NCI-H1105 treated with DMSO at 0.1 percent for 48 hours (cell line): ENCODE data around the gene SUSD4.
"Not testable (repeated sequence)": the region's sequence is repeated elsewhere in the genome, so short reads cannot be mapped to it uniquely, and the experiment has no call there.

Experiments
- DNase-seq: peaks from one replicate; lab custom pipeline; 2025; lab: John Stamatoyannopoulos, UW

The SUSD4 gene

DNA sequence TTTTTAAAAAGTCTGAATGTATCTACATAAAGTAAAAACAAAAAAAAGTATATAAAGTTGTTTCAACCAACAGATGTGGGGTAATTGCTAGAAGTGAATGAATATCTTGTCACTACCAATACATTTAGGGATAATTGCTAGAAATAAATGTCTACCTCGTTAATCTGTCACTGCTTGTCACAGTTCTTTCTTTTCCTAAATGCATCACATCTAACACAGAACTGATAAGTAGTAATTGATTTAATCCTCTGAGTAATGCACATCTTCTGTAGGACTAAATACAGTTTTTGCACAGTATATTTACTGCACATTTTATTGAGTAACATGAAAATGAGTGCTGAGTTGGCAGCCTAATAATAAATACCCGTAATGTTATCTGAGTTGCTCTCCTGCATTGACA, 72.2 kb downstream of the SUSD4 start:
- no peak for DNase-seq

DNA sequence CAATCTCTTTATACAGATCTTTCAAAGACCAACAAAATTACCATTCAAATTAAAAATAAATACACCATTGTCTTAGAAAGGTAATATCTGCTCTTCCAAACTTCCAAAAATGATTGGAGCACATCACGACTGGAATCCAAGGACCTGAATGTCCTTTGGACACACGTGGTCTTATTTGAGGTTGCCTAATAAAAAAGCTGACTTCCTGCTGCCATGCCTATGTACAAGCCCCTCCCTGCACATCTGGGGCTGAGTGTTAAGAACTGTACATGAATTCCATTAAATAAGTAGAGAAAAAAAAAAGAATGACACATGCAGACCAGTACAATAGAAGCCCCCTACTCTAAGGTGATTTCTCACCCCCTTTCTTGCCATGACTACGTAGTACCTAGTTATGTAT, 73.6 kb downstream of the SUSD4 start:
- no peak for DNase-seq

DNA sequence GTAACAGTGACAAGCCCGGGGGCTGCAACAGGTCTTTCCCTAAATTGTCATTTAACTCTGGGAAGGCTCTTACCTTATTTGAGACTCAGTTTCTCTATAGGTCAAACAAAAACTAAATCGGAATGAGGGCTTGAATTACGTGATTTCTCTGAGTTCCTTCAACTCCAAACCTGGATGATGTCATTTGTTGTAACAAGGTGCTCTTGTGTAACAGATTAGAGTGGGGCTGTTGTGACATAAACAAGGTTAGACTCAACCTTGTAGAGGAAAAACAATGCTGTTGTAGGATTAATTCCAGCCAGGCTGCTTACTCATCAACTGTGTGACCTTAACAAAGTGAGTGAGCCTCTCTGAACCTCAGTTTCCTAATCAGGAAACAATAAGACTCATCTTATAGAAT, 74.4 kb downstream of the SUSD4 start:
- no peak for DNase-seq

DNA sequence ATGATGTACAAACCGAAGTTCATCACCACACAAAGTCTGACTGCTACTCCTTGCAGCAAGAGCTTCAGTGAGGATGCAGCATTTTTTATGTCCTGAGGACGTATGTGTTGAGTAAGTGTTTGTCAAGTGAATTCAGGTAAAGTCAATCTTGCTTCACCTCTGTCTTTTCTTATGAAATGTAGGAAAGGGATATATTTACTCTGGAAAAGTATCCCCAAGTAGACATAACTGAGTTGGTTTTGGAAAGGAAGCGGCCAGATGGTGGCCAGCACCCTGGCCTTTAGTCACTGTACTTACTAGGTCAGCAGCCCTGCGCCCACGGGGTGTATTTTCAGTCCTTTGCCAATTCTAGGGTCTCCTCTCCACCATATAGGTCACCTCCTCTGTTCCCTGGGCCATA, 75.2 kb downstream of the SUSD4 start:
- no peak for DNase-seq

DNA sequence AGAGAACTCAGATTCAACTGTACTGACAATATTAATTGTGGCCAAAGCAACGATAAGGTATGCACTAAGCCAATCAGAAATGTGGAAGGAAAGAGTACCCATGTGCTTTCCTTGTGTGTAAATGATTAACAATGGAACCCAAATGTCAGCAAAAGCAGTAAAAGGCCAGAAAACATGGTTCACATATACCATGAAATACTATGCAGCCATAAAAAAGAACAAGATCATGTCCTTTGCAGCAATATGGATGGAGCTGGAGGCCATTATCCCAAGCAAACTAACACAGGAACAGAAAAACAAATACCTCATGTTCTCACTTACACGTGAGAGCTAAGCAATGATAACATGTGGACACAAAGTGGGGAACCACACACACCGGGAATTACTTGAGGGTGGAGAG, 78.5 kb downstream of the SUSD4 start:
- DNase-seq: no peak

DNA sequence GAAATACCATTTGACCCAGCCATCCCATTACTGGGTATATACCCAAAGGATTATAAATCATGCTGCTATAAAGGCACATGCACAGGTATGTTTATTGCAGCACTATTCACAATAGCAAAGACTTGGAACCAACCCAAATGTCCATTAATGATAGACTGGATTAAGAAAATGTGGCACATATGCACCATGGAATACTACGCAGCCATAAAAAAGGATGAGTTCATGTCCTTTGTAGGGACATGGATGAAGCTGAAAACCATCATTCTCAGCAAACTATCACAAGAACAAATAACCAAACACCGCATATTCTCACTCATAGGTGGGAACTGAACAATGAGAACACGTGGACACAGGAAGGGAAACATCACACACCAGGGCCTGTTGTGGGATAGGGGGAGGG, 80.3 kb downstream of the SUSD4 start:
- DNase-seq: not testable (repeated sequence)

DNA sequence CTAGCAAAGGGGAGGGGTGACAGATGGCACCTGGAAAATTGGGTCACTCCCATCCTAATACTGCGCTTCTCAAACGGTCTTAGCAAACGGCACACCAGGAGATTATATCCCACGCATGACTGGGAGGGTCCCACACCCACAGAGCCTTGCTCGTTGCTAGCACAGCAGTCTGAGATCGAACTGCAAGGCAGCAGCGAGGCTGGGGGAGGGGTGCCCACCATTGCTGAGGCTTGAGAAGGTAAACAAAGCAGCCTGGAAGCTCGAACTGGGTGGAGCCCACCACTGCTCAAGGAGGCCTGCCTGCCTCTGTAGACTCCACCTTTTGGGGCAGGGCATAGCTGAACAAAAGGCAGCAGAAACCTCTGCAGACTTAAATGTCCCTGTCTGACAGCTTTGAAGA, 85.7 kb downstream of the SUSD4 start:
- DNase-seq: not testable (repeated sequence)

DNA sequence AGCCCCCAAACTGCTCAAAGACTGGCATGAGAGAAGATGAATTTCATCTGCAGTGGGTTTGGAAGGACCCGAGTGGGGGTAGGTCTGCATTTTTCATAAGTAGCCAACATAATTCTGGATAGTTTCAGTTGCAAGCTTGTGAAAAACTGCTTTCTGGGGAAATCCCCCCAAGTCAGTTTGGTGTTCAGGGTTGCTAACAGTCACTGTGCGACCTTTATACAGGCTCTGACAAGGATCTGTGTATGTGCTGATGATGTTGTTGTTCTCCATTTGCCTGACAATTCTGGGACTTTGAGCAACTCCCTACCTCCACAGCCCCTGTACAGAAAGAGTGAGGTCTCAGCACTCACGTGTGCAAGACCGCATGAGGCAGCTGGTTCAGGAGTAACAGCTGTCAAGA, 87.9 kb downstream of the SUSD4 start:
- DNase-seq: no peak

DNA sequence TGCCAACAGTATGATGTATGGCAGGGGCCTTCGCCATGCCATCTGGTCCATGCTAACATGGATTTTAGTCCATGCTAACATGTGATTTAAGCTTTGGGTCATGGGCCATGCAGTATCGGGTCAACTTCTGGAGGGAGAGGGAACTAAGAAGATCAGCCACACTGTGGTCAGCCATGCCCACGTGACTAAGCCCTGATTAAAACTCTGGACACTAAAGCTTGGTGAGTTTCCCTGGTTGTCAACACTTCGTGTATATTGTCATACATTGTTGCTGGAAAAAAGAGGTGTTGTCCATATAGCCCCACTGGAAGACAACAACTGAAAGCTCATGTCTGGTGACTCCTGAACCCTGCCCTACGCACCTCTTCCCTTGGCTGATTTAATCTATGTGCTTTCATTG, 90.5 kb downstream of the SUSD4 start:
- no peak for DNase-seq

DNA sequence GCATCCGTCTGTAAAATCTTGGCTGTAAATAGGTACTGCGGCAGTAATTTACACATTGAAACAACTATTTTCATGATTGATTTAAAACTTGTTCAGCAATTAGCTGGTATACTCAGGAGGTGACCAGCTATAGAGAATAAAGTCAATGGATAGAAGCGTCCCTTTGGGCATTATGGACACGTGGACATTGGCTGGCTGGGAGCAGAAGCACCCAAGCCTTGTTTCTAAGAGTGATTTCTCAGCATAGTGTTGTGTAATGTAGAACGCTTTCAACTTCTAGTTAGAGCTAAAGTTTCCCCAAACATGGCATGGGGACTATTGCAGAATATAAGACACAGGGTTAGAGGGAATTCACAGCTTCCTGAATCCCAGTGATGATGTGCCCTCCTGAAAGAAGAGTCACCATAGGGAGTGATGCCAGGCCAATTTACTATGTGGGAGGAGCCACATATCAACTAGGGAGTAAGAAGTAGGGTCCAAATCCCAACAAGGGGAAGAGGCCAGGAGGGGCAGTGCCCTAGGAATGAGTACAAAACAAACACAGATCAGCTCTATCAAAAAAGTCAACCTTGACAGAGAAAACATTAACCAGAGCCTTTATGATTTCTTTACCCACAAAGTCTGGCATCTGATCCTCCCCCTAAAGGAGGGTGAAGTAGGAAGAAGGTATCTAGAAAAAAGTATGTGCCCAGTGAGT, 92.7 kb downstream of the SUSD4 start:
- no peak for DNase-seq

DNA sequence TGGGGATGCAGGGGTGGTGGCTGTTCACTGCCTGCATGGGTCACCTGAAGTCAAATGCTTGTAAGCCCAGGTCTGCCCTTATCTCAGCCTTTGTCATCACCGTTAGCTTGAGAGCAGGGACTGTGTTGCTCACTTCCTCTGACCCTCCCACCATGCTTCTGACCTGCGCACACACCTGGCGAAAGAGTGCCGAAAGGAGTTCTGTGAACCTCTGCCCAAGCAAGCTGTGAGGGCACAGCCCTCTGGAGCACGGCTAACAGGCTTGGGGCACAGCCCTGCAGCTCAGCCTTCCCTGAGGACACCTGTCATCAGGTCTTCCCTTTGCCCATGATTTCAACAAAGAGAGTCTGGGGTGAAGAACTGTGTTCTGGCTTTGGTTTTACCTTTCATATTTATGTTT, 93.8 kb downstream of the SUSD4 start:
- no peak for DNase-seq

DNA sequence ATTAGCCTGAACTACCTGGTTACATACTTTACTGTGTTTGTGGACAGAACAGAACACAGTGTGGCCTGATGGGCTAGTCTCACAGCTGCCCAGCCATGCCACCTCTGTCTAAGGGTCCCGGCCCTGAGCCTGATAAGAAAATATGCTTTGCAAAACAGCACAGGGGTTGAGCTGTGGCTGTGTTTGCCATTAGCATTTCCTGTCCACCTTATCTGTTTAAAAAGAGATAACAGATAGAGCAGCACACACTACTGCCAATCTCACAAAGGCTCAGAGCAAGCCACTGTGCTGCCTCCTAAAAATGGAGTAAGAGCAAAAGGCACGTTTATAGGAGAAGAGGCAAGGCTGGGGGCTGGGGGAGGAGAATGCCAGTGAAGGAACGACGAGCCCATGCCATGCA, 95.0 kb downstream of the SUSD4 start:
- no peak for DNase-seq

DNA sequence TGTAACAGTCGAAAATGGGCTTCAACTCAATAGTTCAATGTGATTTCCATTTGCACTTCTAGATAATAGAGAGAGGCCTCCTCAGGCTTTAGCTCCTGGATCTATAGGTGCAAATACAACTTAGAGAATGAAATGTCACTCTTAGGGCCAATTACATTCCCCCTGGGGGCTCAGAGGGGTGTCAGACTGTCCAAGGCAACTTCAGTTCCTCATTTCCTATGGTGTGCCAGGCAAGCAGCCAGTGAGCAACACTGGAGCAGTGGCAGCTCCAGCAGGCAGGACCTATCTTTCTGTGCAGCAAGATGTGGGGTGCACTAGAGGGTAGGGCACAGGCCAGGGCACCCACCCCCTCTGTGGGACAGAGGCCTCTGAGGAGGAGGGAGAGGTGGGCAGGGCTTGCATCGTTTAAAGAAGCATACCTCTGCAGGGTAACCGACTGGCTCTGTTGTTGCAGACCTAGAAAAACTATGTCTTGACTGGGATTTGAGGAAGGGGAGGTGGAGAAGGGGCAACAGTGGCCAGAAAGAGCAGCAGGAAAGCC, 97.3 kb downstream of the SUSD4 start:
- no peak for DNase-seq

DNA sequence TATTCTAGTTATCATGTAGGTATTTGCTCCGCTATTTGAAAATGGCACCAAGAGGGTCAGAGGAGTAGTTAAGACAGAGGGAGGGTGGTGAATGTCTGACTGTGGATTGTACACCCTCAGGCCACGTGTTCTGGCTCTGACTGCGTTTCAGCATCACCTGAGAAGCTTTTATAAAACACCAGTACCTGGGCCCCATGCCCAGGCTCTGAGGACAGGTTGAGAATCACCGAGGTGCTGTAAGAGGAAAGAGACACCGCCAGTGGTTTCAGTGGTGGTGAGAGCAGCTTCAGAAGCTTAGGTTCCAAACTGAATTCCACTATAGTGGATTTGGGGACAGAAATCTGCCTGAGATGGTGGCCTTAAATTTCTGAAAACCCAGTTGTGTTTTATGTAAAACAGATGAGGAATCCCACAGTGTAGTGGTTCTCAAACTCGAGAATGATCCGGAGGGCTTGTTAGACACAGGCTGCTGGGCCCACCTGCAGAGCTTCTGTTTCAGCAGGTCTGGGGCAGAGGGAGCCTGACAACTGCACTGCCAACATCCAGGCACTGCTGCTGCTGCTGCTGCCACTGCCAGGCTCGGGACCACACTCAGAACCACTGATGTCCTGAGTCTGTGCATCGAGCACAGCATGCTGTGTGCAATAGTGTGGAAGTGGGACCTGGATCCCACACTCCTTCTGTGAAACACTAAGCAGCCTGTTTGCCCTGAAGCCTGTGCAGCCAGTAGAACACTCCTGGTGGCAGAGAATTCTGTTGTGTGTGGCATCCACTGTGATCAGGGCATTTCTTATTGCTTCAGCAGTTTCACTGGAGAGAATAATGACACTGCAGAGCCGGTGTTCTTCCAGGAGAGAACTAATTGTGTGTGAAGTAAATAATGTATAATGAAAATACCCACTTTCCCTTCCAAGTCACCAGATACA, 98.7 kb downstream of the SUSD4 start:
- DNase-seq: no peak

DNA sequence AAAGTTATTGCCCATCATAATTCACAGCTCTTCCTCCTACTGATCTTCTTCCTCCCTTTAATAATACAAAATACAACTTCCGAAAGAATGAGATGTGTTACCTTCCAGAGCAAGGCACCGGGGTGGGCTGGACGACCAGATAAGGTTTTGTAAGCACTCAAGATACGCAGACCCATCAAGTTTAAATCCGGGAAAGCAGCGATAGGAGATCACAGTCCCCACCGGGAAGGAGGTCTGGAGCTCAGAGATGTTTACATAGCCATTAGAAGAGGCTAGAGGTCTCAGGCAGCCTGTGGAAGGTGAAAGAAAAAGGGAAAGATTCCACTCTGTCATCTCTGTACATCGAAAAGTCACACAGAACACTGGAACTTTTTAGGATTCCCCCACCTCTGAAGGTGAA, 99.4 kb downstream of the SUSD4 start:
- no peak for DNase-seq

DNA sequence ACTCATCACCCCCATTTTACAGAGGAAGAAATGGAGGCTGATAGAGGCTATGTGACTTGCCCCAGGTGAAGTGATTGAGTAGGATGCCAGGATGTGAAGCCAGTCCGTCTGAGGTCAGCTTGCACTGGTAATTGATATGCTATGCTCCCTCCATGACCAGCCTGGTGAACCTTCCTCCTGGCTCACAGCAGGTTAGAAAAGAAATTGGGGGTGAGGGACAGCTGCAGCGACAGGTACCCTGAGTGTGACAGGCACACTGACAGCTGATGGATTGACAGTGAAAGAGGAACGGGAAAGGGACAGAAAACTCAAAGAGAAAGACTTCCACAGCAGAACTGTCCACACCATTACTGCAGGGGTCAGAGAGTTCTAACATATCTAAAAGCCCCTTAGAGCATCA, 102.1 kb downstream of the SUSD4 start:
- DNase-seq: no peak

DNA sequence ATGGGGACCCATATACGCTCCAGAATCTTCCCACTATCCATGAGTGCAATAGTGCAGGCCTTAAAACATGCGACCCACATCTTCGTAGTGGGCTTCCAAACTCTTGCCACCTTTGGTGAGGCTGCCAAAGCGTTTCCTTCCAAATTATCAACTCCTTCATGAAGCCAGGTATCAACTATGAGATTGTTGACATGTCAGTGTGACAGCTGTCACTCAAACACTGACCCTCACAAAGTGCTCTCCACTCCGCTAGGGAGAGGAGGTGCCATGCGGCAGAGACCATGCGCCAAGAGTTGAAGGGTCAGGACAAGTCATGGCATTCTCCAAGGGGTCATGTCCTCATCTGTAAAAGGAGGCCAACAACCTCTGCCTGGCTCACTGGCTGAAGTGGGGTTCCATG, 103.3 kb downstream of the SUSD4 start:
- no peak for DNase-seq

DNA sequence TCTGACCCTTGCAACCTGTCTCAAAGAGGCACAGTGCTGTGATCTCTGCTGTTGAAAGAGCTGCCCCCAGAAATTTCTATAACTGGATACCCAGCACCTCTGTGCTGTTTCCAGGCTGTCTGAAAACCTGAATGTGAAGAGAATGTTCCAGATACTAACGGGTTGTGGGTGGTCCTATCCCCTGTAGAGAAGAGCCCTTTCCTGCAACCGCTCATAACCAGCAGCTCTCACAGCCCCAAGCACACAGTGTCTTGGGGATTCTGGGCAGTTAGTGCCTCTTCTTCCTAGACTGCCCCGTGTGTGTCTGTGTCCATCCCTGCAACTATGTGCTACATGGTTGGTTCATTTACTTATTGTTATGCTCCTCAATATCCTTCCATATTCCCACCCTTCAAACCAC, 104.5 kb downstream of the SUSD4 start:
- no peak for DNase-seq

DNA sequence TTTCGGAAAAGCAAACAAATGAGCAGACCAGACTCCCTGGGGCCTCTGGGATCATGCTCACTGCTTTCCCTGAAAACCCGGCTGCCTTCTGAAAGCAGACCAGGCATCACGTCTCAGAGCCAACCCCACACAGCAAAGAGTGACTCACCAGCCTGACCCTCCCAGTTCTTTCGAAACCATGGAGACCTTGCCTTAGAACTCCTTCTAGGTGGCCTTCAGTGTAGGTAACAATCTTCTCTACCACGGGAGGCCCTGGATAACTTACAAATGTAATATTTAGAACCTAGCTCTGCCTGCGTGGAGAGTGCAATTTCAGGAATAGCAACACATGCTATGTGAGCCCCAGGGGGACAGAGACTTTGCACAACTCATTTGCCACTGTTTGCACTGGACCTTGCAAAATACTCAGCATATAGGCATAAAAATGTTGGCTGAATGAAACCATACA, 105.2 kb downstream of the SUSD4 start:
- DNase-seq: no peak

DNA sequence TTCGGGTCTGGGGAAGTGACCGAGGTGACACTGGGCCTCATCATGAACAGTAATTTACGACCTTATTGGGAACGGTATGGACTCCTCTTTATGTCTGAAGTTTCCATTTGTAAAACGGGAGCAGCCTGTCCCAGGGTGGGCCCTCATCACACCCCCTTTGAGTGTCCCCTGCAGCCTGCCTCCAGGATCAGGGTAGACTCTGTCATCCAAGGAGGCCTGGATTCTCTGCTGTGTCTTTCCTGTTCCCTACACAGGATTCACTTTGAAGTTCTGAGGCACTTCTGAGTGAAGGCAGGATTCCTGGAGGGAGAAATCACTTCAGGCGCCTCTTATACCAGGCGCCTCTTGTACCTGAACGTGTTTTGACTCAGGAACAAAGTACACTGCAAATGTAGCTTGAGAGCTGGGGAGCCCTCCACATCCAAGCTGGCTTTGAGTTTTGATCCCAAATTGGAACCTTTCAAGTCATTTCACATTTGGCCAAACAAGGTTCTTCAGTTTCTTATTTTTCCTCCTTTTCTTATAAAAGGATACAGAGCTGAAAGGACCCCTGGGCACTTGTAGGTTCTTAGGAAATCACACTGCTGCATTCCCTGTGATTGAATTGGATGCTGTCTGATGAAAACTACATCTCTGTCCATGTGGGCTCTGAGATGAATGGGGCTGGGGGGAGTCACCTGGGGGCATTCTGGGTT, 106.0 kb downstream of the SUSD4 start:
- no peak for DNase-seq

DNA sequence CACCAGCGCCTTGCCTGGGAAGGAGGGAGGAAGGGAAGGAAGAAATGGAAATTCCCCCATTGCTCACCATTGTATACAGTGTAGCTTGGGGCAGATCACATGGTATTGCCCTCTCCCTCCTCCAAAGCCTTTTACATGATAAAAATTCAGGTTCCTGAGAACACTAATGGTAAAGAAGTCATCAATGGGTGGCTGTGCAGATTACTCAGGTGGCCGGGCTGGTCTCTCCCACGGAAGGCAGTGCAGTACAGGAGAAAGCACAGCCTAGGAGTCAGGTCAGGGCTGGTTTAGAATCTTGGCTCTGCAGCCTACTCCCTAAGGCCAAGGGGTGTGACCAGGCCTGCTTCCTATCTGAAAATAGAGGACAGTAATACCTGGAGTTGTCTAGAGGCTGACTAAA, 107.9 kb downstream of the SUSD4 start:
- DNase-seq: no peak

DNA sequence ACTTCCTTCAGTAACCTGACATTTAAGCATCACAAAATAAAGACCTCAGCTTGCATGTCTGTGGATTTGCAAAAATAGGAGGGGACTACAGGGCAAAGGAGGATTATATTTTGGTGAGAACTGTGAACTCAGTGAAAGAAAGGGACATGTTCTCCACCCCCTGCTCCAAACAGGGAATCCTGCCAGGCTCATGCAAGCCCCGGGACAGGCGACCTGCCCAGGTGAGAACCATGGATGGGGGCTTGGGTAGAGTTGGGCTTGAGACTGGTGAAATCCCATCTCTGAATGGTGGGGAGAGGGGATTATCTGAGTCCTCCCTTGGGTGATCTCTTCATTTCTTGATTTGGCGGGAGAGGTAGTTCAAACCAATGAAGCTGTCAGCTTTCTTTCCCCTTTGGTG, 110.1 kb downstream of the SUSD4 start:
- DNase-seq: no peak

DNA sequence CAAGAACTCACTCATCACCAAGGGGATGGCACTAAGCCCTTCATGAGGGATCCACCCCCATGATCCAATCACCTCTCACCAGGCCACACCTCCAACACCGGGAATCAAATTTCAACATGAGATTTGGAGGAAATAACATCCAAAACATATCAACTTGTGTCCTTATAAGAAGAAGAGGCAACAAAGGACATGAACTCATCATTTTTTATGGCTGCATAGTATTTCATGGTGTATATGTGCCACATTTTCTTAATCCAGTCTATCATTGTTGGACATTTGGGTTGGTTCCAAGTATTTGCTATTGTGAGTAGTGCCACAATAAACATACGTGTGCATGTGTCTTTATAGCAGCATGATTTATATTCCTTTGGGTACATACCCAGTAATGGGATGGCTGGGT, 112.6 kb downstream of the SUSD4 start:
- DNase-seq: not testable (repeated sequence)
